Memory B cell (primary cell): ENCODE measurements around the gene GATD1.
A peak's percentile ranks its signal among the peaks of the same experiment; 100 is the strongest.
"Not testable (repeated sequence)": the region's sequence is repeated elsewhere in the genome, so short reads cannot be mapped to it uniquely, and the experiment has no call there.

Experiments
- ATAC-seq: fragments of 150-1000 bp; cut with Tn5 transposase; 2 replicates; pipeline ENCODE4 v1.10.0; 2021; ENCODE audit warnings: low read depth, mild to moderate bottlenecking, moderate library complexity
- DNase-seq, 2 donors: peaks; one replicate each; pipeline ENCODE4 v3.0.0; 2022; ENCODE audit warnings: low spot score in 2 of 2
- H3K27ac Mint-ChIP-seq: one replicate; pipeline ENCODE4 v1.8.0; 2022; ENCODE audit warnings: mild to moderate bottlenecking, moderate library complexity, mixed read lengths
- H3K27me3 Mint-ChIP-seq: one replicate; pipeline ENCODE4 v1.8.0; 2022; ENCODE audit warnings: mixed read lengths
- H3K36me3 Mint-ChIP-seq: one replicate; pipeline ENCODE4 v1.8.0; 2022; ENCODE audit warnings: mild to moderate bottlenecking, mixed read lengths
- H3K4me1 Mint-ChIP-seq: one replicate; pipeline ENCODE4 v1.8.0; 2022; ENCODE audit warnings: mixed read lengths
- H3K4me3 Mint-ChIP-seq: one replicate; pipeline ENCODE4 v1.8.0; 2022; ENCODE audit warnings: mild to moderate bottlenecking, moderate library complexity, mixed read lengths
- H3K9me3 Mint-ChIP-seq: one replicate; pipeline ENCODE4 v1.8.0; 2022; ENCODE audit warnings: mixed read lengths

The GATD1 gene

GRCh38 chr11:761526-762108 lies 15.7 kb downstream of the GATD1 start:
- Mint-ChIP-seq H3K27me3 (no peaks in the 10 kb centered on the region), H3K36me3 (peaks cover 12% of the 10 kb centered on the region), H3K4me1 (peaks cover 2% of the 10 kb centered on the region), H3K9me3 (no peaks in the 10 kb centered on the region), H3K27ac (no peak overlapping the region), H3K4me3 (no peak overlapping the region)
- DNase-seq (no peak), ATAC-seq (no peak)

GRCh38 chr11:760236-760635 lies 17.1 kb downstream of the GATD1 start:
- Mint-ChIP-seq H3K36me3 (peaks cover 12% of the 10 kb centered on the region), H3K4me1 (peaks cover 2% of the 10 kb centered on the region), H3K27me3 (no peaks in the 10 kb centered on the region), H3K9me3 (no peaks in the 10 kb centered on the region), H3K27ac (no peak overlapping the region), H3K4me3 (no peak overlapping the region)
- DNase-seq, result no peak
- no peak for ATAC-seq

GRCh38 chr11:749731-750130 lies 27.6 kb downstream of the GATD1 start:
- DNase-seq (no peak), ATAC-seq (no peak)
- Mint-ChIP-seq H3K27me3 (no peaks in the 10 kb centered on the region), H3K4me3 (no peak overlapping the region), H3K4me1 (peaks cover 10% of the 10 kb centered on the region), H3K9me3 (no peaks in the 10 kb centered on the region), H3K27ac (no peak overlapping the region), H3K36me3 (no peaks in the 10 kb centered on the region)

GRCh38 chr11:748007-748359 lies 29.3 kb downstream of the GATD1 start:
- Mint-ChIP-seq H3K4me1 (peaks cover 10% of the 10 kb centered on the region), H3K27ac (no peak overlapping the region), H3K36me3 (no peaks in the 10 kb centered on the region), H3K9me3 (no peaks in the 10 kb centered on the region), H3K27me3 (no peaks in the 10 kb centered on the region), H3K4me3 (peak overlapping the region; percentile 88)
- DNase-seq (no peak), ATAC-seq (no peak)

- no peaks in the 10 kb centered on the region for H3K9me3 Mint-ChIP-seq
- no peaks in the 10 kb centered on the region for H3K36me3 Mint-ChIP-seq
- peaks cover 10% of the 10 kb centered on the region for H3K4me1 Mint-ChIP-seq
- ATAC-seq, result peak; percentile 88
- no peak within 1 kb of the TSS for H3K27ac Mint-ChIP-seq
- no peaks in the 10 kb centered on the region for H3K27me3 Mint-ChIP-seq
- peak within 1 kb of the TSS; percentile 88 for H3K4me3 Mint-ChIP-seq
- DNase-seq, result peak; percentile 76 to 79
Measured at GRCh38 chr11:747158-748006, 29.9 kb downstream of the GATD1 start, which contains the start of gene TALDO1. TALDO1 (plus strand) TSS chr11:747464; CDS start chr11:747482, 18 bp downstream.

- ATAC-seq, result peak; percentile 37
- Mint-ChIP-seq H3K4me3 (peak overlapping the region; percentile 88), H3K9me3 (no peaks in the 10 kb centered on the region), H3K4me1 (peaks cover 10% of the 10 kb centered on the region), H3K27me3 (no peaks in the 10 kb centered on the region), H3K27ac (no peak overlapping the region), H3K36me3 (no peaks in the 10 kb centered on the region)
- no peak for DNase-seq
Measured at GRCh38 chr11:746289-747157, 30.8 kb downstream of the GATD1 start.

GRCh38 chr11:745428-745827 lies 31.9 kb downstream of the GATD1 start:
- DNase-seq, result no peak
- no peak for ATAC-seq
- H3K4me1 Mint-ChIP-seq, result peaks cover 10% of the 10 kb centered on the region
- no peak overlapping the region for H3K27ac Mint-ChIP-seq
- no peaks in the 10 kb centered on the region for H3K27me3 Mint-ChIP-seq
- H3K36me3 Mint-ChIP-seq, result no peaks in the 10 kb centered on the region
- H3K9me3 Mint-ChIP-seq, result no peaks in the 10 kb centered on the region
- H3K4me3 Mint-ChIP-seq, result no peak overlapping the region

- no peaks in the 10 kb centered on the region for H3K9me3 Mint-ChIP-seq
- H3K27ac Mint-ChIP-seq, result no peak overlapping the region
- ATAC-seq (no peak), DNase-seq (no peak)
- no peaks in the 10 kb centered on the region for H3K36me3 Mint-ChIP-seq
- peaks cover 6% of the 10 kb centered on the region for H3K4me1 Mint-ChIP-seq
- peaks cover 6% of the 10 kb centered on the region for H3K27me3 Mint-ChIP-seq
- H3K4me3 Mint-ChIP-seq, result no peak overlapping the region
Measured at GRCh38 chr11:742571-743201, 34.6 kb downstream of the GATD1 start.

- Mint-ChIP-seq H3K27me3 (peaks cover 9% of the 10 kb centered on the region), H3K9me3 (no peaks in the 10 kb centered on the region), H3K4me1 (peaks cover 10% of the 10 kb centered on the region), H3K4me3 (no peak overlapping the region), H3K27ac (no peak overlapping the region), H3K36me3 (no peaks in the 10 kb centered on the region)
- no peak for DNase-seq
- ATAC-seq, result no peak
Measured at GRCh38 chr11:742156-742546, 35.1 kb downstream of the GATD1 start.

- H3K36me3 Mint-ChIP-seq, H3K9me3 Mint-ChIP-seq, H3K4me1 Mint-ChIP-seq, H3K27ac Mint-ChIP-seq, DNase-seq: not testable (repeated sequence)
- peak overlapping the region; percentile 66 for H3K4me3 Mint-ChIP-seq
- peak; percentile 52 for ATAC-seq
- H3K27me3 Mint-ChIP-seq, result peaks cover 12% of the 10 kb centered on the region
Measured at GRCh38 chr11:737899-738298, 39.4 kb downstream of the GATD1 start.

- ATAC-seq, result peak; percentile 37
- Mint-ChIP-seq H3K9me3 (no peaks in the 10 kb centered on the region), H3K27me3 (peaks cover 12% of the 10 kb centered on the region), H3K4me3 (peak overlapping the region; percentile 66), H3K36me3 (no peaks in the 10 kb centered on the region), H3K4me1 (peaks cover 9% of the 10 kb centered on the region), H3K27ac (no peak overlapping the region)
- DNase-seq, result no peak
Measured at GRCh38 chr11:737366-737765, 39.9 kb downstream of the GATD1 start.

GRCh38 chr11:734541-734940 lies 42.7 kb downstream of the GATD1 start:
- not testable (repeated sequence) for H3K27ac Mint-ChIP-seq, ATAC-seq, DNase-seq, H3K4me1 Mint-ChIP-seq, H3K9me3 Mint-ChIP-seq, H3K36me3 Mint-ChIP-seq, H3K4me3 Mint-ChIP-seq
- H3K27me3 Mint-ChIP-seq, result peaks cover 14% of the 10 kb centered on the region

- H3K27ac Mint-ChIP-seq, result no peak overlapping the region
- DNase-seq, result no peak
- no peaks in the 10 kb centered on the region for H3K9me3 Mint-ChIP-seq
- H3K4me1 Mint-ChIP-seq, result peaks cover 9% of the 10 kb centered on the region
- H3K36me3 Mint-ChIP-seq, result no peaks in the 10 kb centered on the region
- no peak for ATAC-seq
- peaks cover 9% of the 10 kb centered on the region for H3K27me3 Mint-ChIP-seq
- no peak overlapping the region for H3K4me3 Mint-ChIP-seq
Measured at GRCh38 chr11:733072-733471, 44.2 kb downstream of the GATD1 start.
